ENCODE measurements around the gene ABCF3.
"Not testable (repeated sequence)": the region's sequence is repeated elsewhere in the genome, so short reads cannot be mapped to it uniquely, and the experiment has no call there.

Gene ABCF3, protein sequence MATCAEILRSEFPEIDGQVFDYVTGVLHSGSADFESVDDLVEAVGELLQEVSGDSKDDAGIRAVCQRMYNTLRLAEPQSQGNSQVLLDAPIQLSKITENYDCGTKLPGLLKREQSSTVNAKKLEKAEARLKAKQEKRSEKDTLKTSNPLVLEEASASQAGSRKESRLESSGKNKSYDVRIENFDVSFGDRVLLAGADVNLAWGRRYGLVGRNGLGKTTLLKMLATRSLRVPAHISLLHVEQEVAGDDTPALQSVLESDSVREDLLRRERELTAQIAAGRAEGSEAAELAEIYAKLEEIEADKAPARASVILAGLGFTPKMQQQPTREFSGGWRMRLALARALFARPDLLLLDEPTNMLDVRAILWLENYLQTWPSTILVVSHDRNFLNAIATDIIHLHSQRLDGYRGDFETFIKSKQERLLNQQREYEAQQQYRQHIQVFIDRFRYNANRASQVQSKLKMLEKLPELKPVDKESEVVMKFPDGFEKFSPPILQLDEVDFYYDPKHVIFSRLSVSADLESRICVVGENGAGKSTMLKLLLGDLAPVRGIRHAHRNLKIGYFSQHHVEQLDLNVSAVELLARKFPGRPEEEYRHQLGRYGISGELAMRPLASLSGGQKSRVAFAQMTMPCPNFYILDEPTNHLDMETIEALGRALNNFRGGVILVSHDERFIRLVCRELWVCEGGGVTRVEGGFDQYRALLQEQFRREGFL

DNA sequence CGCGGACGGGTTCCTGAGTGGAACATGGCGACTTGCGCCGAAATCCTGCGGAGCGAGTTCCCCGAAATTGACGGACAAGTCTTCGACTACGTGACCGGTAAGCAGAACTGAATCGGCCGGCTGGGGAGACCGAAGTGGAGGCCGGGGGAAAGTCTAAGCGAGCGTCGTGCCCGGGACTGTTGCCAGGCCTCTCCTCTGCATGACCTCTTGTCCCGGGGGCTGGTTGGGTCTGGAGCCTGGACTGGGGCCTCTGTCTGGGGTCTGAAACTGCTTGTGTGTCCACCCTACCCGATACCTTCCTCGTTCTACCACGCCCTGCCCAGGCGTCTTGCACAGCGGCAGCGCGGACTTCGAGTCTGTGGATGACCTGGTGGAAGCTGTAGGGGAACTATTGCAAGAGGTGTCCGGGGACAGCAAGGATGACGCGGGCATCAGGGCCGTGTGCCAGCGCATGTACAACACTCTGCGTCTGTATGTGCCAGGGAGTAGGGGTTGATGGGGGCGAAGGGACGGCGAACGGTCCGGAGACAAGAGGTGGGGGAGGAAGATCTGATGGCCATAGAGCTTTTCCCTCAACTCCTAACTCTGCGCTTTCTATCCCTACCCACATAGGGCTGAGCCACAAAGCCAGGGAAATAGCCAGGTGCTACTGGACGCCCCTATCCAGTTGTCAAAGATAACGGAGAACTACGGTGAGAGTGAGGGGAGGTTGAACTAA, at the start of gene ABCF3:
Gene ABCF3, plus strand, starts transcription at position 16 of the 718 bp plus-strand sequence. Its CDS starts 9 bp downstream, at position 25.
- no peak for DNase-seq (ENCODE audit: low read depth)

DNA sequence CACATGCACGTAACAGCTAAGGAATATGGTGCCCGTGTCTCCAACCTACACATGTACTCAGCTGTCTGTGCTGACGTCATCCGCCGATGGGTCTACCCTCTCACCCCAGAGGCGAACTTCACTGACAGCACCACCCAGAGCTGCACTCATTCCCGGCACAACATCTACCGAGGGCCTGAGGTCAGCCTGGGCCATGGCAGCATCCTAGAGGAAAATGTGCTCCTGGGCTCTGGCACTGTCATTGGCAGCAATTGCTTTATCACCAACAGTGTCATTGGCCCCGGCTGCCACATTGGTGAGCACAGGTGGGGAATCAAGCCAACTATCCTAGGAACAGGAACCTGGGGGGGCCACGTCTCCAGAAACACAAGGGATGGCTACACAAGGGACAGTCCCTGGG, 45.6 kb upstream of the ABCF3 start:
- DNase-seq (ENCODE audit: low read depth): no peak

DNA sequence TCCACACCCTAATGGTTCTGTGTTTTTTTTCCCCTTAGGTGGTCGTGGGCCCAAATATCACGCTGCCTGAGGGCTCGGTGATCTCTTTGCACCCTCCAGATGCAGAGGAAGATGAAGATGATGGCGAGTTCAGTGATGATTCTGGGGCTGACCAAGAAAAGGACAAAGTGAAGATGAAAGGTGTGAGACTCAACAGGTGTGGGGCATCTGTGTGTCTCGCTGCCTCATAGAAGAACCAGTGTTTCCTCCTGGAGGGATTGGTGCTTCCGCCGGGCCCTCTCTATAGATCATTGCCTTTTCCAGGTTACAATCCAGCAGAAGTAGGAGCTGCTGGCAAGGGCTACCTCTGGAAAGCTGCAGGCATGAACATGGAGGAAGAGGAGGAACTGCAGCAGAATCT, 43.8 kb upstream of the ABCF3 start:
- DNase-seq (ENCODE audit: low read depth): no peak

DNA sequence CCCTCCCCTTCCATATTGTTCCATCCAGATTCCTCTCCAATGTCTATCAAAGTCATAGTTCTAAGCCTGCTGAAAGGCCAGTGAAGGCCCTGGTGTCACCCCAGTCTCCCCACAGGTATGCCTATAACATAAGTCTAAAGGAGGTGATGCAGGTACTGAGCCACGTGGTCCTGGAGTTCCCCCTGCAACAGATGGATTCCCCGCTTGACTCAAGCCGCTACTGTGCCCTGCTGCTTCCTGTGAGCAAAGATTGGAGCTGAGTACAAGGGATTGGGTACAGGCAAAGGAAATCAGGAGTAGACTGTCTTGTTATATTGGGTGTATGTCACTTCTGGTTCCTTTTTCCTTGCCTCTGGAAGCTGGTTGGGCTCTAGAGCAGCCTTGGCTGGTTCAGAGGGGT, 42.7 kb upstream of the ABCF3 start:
- no peak for DNase-seq (ENCODE audit: low read depth)

DNA sequence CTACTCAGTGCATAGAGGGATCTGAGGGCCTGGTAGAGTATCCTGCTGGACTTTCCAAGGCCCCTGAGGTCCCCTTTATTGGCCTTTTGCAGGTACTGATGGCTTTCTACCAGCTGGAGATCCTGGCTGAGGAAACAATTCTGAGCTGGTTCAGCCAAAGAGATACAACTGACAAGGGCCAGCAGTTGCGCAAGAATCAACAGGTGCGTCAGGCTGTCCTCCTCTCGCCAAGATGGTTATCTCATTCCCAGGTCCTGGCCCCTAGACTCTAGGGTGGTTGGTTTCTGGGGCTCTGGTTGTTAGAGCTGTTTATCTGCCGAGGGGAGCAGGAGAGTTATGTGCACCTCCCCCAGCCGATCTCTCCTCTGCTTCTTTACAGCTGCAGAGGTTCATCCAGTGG, 41.5 kb upstream of the ABCF3 start:
- DNase-seq (ENCODE audit: low read depth): no peak

DNA sequence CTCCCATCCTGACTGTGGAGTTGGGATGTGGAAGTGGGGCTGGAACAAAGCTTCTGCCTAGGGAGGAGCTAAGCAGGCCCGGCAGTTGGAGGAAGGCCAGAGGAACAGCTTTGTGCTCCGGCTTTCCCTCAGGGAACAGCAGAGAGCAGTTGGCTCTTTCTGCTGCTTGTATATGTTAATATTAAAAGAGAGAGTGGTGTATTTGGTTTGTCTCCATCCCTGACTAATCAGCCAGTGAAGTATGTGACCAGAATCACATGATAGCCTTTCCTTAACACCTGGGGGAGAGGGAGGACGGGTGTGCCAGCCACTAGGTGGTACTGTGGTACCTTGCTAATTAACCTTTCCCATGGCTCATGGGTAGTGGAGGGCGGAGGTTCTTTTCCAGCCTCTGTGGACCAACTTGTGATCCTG, 40.9 kb upstream of the ABCF3 start:
- no peak for DNase-seq (ENCODE audit: low read depth)

DNA sequence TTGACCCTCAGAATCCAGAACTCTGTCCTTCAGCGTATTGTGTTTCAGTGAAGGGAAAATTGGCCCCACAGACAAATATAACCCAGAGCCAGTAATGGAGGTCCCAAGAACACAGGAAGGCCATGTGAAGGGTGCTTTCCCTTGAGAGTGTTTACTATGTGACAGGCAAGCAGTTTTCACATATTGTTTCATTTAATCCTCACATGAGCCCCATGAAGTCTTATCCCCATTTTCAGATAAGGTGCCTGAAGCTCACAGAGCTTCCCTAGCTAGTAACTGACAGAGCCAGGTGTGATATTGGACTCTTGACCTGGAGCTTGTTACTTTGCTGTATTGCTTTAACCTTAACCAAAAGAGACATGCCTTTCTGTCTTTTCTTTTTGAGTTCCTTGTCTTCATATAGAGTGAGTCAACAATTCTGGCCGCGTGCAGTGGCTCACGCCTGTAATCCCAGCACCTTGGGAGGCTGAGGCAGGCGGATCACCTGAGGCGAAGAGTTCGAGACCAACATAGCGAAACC, 40.2 kb upstream of the ABCF3 start:
- no peak for DNase-seq (ENCODE audit: low read depth)

DNA sequence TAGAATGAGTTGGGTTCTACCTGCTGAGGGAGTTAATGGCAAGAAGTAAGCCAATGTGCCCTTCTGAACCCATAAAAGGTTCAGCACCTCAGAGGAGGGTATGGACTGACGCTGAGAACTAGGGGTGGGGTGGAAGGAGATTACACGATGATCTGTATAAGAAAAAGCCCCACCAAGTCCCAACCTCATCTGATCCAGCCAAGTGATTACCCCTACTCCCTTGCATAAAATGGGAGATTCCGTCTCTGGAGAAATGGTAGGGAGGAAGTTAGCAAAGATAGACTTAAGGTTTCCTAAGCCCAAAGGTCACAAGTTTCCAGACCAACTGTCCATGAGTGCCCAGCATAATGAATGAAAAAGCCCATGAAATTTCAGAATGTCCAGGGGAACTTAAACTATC, 37.9 kb upstream of the ABCF3 start:
- DNase-seq (ENCODE audit: low read depth): no peak

DNA sequence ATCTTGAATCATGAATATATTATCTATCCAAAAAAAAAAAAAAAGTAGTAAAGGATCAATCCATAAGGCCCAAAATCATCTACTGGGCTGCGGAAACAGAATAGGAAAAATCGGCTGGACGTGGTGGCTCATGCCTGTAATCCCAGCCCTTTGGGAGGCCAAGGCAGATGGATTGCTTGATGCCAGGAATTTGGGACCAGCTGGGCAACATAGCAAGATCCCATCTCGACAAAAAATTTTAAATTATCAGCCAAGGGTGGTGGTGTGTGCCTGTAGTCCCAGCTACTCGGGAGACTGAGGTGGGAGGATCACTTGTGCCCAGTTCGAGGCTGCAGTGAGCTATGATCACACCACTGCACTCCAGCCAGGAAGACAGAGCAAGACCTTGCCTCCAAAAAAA, 36.9 kb upstream of the ABCF3 start:
- DNase-seq (ENCODE audit: low read depth): no peak

DNA sequence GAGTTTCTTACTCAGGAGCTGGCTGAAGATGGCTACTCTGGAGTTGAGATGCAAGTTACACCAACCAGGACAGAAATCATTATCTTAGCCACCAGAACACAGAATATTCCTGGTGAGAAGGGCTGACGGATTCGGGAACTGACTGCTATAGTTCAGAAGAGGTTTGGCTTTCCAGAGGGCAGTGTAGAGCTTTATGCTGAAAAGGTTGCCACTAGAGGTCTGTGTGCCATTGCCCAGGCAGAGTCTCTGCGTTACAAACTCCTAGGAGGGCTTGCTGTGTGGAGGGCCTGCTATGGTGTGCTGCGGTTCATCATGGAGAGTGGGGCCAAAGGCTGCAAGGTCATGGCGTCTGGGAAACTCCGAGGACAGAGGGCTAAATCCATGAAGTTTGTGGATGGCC, 36.2 kb upstream of the ABCF3 start:
- not testable (repeated sequence) for DNase-seq (ENCODE audit: low read depth)

DNA sequence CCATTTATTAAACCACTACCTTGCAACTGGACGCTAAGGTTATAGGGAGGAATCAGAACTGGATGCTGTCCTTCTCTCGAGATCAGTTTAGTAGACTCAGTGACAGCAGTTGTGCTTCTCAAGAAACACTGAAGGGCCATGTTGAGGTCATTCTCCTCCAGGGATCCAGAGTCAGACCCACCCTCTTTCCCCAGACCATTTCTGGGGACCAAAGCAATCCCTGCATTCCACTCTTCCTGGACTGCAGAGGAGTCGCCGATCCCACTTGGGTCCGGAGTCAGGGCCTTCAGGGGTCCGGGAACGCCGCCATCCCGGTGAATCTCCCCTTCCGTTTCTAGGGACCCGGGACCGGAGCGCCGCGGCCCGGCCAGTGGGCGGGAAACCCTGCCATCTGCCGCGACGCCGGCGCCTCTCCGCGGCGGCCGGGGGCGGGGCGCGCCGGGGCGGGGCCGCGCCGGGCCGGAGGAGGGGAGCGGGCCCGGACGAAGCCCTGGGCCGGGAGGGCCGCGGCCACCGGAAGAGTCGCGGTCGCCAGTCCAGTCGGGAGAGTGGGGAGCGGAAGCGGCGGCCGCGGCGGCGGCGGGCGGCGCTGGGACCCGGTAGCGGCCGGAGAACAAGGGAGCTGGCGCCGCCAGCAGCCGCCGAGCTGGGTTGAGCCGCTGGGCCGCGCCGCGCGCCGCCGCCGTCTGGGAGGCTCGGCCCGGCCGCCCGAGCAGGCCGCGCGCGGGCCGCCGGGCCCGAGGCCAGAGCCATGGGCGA, 30.9 kb upstream of the ABCF3 start, which contains the start of gene DVL3:
Gene DVL3, plus strand, starts transcription at position 493 of the 759 bp plus-strand sequence. Its CDS starts 259 bp downstream, at position 752.
- DNase-seq (ENCODE audit: low read depth): peak; percentile 24

DNA sequence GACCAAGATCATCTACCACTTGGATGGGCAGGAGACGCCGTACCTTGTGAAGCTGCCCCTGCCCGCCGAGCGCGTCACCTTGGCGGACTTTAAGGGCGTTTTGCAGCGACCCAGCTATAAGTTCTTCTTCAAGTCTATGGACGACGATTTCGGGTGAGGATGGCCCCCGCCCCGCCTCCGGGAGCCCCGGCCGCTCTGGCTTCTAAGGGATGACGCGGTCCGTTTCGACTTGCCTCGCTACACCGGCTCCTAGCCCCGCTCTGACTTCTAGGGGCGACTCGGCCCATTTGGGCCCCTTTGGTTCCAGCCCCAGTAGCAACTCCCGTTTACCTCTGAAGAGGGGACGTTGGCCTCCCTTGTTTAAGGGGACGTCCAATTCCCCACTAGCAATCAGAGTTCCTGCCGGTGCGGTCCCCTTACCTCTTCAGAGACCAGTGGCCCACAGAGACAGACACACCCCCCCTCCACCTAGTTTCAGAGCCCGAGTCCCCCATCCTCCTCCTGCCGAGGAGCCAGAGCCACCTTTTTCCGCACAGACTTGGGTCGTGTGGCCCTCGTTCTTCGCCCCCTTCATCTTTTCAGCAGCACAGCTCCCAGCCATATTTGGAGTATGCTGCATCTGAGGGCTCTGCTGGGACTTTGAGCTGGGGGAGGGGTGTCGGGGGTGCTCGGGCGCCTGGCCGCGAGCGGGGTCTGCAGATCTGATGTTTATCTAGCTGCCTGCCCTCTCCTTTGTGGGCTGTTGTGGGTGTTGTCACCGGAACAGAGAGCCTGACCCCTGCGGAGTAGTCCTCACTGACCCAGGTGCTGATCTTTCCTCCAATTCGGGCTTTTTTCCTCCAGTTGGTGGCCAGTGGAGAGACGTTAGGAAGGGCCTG, 30.1 kb upstream of the ABCF3 start:
- DNase-seq (ENCODE audit: low read depth): no peak

DNA sequence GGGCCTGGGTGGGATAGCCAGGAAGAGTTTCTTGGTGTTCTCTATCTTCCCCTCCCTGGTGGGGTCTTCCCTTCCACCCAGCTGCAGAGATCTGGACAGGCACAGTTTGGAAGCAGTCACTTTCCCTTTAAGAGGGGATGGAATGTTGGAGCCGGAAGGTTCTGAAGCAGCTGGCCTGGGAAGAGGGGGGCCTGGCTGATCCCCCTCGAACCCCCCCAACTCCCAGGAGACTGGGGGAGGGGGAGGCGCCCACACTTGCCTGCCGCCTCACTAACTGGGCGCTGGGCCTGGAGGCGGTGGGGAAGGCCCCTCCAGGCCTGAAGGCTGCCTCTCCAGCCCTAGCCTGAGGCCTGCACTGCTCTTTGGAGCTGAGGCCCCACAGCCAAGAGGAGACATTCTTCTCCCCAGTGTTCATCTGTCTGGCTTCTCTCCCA, 29.5 kb upstream of the ABCF3 start:
- DNase-seq (ENCODE audit: low read depth): no peak

DNA sequence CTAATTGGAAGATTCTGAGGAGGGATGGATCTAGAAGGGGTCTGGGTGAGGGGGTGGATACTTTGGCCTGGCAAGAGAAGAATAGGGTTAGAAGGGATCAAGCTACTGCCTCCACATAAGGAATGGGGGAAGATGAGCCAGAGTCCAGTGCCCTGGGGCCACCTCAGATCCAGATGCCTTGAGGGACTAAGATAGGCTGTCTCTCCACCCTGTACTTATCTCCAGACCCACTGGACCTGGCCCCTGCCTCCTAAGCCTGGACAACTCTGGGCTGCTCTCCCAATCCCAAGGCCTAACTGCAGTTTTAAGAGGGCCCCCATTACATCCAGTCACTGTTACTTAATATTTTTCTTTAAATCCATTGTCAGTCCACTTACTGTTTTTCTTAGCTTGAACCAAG, 28.8 kb upstream of the ABCF3 start:
- no peak for DNase-seq (ENCODE audit: low read depth)

DNA sequence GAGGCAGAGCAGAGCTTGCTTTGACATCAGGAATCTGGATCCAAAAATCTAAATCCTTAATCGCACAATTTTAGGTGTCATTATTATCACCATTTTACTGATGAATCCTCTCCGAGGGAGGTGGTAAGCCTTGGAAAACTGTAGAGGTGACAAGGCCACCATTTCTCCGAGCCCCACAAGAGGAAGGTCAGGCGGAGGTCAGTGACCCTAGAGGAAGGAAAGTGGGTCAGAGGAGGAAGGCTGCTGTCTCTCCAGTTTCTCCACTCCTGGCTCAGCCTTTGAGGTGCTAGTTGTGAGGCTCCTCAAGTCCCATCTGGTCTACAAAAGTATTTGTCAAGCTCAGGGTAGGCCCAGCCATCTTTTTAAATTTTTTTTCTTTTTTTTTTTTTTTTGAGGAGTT, 27.6 kb upstream of the ABCF3 start:
- DNase-seq (ENCODE audit: low read depth): no peak

DNA sequence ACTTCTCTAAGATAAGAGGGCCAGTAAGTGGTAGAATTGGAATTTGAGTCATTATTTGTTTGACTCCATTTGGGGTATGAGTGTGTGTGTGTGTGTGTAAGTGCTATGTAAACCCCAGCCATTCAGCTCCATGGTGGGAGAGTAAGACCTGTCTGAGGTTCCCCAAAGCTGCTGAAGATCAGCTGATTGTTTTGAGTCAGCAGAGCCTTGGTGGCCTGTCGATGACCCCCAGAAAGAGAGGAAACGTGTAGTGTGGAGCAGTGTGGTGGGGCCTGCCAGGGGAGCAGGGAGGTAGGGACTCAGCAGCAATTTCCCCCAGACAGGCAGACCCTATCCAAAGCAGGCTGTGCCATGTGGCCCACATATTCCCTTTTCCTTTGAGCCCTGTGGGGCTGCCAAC, 25.5 kb upstream of the ABCF3 start:
- DNase-seq (ENCODE audit: low read depth): no peak

DNA sequence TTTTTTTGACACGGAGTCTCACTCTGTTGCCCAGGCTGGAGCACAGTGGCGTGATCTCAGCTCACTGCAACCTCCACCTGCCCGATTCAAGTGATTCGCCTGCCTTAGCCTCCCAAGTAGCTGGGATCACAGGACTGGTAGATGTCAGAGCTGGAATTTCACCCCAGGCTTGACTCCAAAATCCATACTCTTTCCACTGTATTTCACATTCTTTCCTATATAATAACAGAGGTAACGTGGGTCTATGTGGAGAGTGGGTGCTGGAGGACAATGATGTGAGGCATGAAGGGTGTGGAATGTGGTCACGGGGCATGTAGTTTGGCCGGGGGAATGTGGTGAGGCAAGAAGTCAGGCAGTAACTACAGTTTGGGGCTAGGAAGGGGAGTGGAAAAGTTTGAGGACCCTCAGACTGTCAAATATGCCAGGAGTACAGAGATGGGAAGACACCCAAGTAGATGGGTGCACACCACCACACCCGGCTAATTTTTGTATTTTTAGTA, 23.4 kb upstream of the ABCF3 start:
- DNase-seq (ENCODE audit: low read depth): not testable (repeated sequence)

DNA sequence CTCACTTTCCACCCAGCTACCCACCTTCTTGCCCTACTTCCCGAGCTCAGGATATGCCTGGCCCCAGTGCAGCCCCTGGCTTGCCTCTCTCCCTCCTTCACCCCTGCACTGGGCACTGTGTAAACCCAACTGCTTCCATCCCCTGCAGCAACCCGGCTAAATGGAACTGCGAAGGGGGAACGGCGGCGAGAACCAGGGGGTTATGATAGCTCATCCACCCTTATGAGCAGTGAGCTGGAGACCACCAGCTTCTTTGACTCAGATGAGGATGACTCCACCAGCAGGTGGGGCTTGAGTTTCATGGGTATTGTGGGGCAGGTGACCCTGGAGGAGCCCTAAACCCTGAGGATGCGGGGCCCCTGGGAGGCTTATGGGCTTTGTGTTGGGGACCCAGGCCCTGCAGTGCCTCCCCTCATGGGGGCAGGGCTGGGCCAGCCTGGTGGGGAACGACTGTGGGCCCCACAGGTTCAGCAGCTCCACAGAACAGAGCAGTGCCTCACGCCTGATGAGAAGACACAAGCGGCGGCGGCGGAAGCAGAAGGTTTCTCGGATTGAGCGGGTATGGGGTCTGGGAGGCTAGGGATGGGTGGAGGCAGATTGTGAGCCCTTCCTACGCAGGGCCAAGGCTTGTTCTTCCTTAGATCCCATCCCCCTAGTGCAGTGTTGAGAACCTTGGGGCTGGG, 21.2 kb upstream of the ABCF3 start:
- no peak for DNase-seq (ENCODE audit: low read depth)

DNA sequence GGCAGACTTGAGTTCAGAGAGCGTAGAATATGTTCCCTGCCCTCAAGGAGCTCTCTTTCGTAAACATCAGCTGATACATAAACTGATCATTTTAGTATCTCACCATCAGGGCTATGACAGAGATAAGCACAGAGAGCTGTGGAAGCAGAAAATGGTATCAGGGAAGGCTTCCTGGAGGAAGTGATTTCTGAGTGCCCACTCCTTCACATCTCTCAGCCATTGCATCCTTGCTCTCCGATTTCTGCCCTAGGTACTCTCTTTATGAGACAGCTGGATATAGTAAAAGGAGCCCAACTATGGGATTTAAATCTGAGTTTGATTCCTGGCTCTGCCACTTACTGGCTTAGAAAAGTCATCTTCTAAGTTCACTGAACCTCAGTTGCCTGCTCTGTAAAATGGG, 20.5 kb upstream of the ABCF3 start:
- DNase-seq (ENCODE audit: low read depth): no peak

DNA sequence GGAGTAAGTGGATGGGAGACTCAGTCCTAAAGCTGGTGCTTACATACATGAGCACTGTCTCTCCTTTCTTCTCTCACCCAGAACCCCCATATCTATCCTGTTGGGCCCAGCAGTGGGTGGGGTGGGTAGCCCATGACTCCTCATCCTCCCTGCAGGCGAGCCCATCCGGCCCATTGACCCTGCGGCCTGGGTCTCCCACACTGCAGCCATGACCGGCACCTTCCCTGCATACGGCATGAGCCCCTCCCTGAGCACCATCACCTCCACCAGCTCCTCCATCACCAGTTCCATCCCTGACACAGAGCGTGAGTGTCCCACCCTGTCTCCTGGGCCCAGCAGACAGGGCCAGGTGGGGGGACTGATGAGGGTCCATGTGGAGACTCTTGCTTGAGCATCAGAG, 19.3 kb upstream of the ABCF3 start:
- DNase-seq (ENCODE audit: low read depth): no peak

Data from stimulated activated CD8-positive, alpha-beta memory T cell treated with anti-CD3 and anti-CD28 coated beads, Interleukin-4, amount 100 ng/mL, for 24 hours (primary cell).